H9 (cell line): ENCODE measurements around the gene MKX. TPM values are rescaled to one million over a fixed set of nuclear protein-coding genes. Genes with fewer than 3 reads are reported as not detected.

ENCODE experiments used
- DNase-seq: peaks from one replicate; pipeline ENCODE4 v3.0.0-alpha.2; 2017
- H2AFZ ChIP-seq: one replicate; pipeline ENCODE4 v1.6.1; 2013; ENCODE audit warnings: mild to moderate bottlenecking, low read length, control low read depth, moderate library complexity
- H2AK5ac ChIP-seq: 2 replicates; pipeline ENCODE4 v1.6.1; 2013; ENCODE audit warnings: low read length, control low read depth, mixed read lengths; ENCODE audit not compliant: insufficient read length
- H2BK120ac ChIP-seq: one replicate; pipeline ENCODE4 v1.6.1; 2013; ENCODE audit warnings: low read depth, mild to moderate bottlenecking, low read length, control low read depth, inconsistent platforms; ENCODE audit not compliant: poor library complexity, severe bottlenecking
- H2BK12ac ChIP-seq: 2 replicates; pipeline ENCODE4 v1.6.1; 2013; ENCODE audit warnings: low read length, control low read depth, mixed read lengths, low read depth; ENCODE audit not compliant: insufficient read length
- H2BK15ac ChIP-seq: 2 replicates; pipeline ENCODE4 v1.6.1; 2013; ENCODE audit warnings: low read depth, low read length, control low read depth
- H2BK20ac ChIP-seq: one replicate; pipeline ENCODE4 v1.6.1; 2013; ENCODE audit warnings: low read depth, mild to moderate bottlenecking, low read length, control low read depth, inconsistent platforms; ENCODE audit not compliant: poor library complexity, severe bottlenecking
- H2BK5ac ChIP-seq: 2 replicates; pipeline ENCODE4 v1.6.1; 2013; ENCODE audit warnings: low read length, control low read depth, mixed read lengths; ENCODE audit not compliant: insufficient read length
- H3K14ac ChIP-seq: 2 replicates; pipeline ENCODE4 v1.6.1; 2013; ENCODE audit warnings: low read length, control low read depth; ENCODE audit not compliant: insufficient read depth
- H3K18ac ChIP-seq: 2 replicates; pipeline ENCODE4 v1.6.1; 2013; ENCODE audit warnings: low read depth, mild to moderate bottlenecking, mixed read lengths, low read length, control low read depth; ENCODE audit not compliant: insufficient read length
- H3K23ac ChIP-seq: 2 replicates; pipeline ENCODE4 v1.6.1; 2013; ENCODE audit warnings: low read length, control low read depth, mixed read lengths, low read depth; ENCODE audit not compliant: insufficient read length
- H3K23me2 ChIP-seq: 2 replicates; pipeline ENCODE4 v1.6.1; 2013; ENCODE audit warnings: low read depth, mild to moderate bottlenecking, mixed read lengths, low read length, control low read depth; ENCODE audit not compliant: insufficient read length, poor library complexity, severe bottlenecking
- H3K27ac ChIP-seq: 2 replicates; pipeline ENCODE4 v1.5.1; 2013; ENCODE audit warnings: low read length, control low read depth, mixed read lengths, low read depth; ENCODE audit not compliant: insufficient read length
- H3K27me3 ChIP-seq: 2 replicates; pipeline ENCODE4 v1.6.1; 2013; ENCODE audit warnings: low read length, control low read depth, inconsistent platforms; ENCODE audit not compliant: insufficient read depth
- H3K4ac ChIP-seq: 2 replicates; pipeline ENCODE4 v1.6.1; 2013; ENCODE audit warnings: low read depth, mild to moderate bottlenecking, control low read depth, inconsistent platforms, low read length, moderate library complexity
- H3K4me1 ChIP-seq: 2 replicates; pipeline ENCODE4 v1.6.1; 2013; ENCODE audit warnings: low read length, control low read depth, inconsistent platforms; ENCODE audit not compliant: insufficient read depth
- H3K4me2 ChIP-seq: 2 replicates; pipeline ENCODE4 v1.6.1; 2013; ENCODE audit warnings: low read length, control low read depth, mixed read lengths; ENCODE audit not compliant: insufficient read length, insufficient read depth
- H3K56ac ChIP-seq: 2 replicates; pipeline ENCODE4 v1.6.1; 2013; ENCODE audit warnings: low read depth, mild to moderate bottlenecking, mixed read lengths, low read length, control low read depth; ENCODE audit not compliant: insufficient read length
- H3K79me1 ChIP-seq: 2 replicates; pipeline ENCODE4 v1.6.1; 2013; ENCODE audit warnings: low read depth, mild to moderate bottlenecking, moderate library complexity, low read length, control low read depth, inconsistent platforms; ENCODE audit not compliant: insufficient read depth, poor library complexity, severe bottlenecking
- H3K79me2 ChIP-seq: 2 replicates; pipeline ENCODE4 v1.6.1; 2013; ENCODE audit warnings: low read length, control low read depth, inconsistent platforms; ENCODE audit not compliant: insufficient read depth
- H3K9ac ChIP-seq: 2 replicates; pipeline ENCODE4 v1.6.1; 2013; ENCODE audit warnings: low read length, control low read depth, mixed read lengths; ENCODE audit not compliant: insufficient read length; ENCODE audit errors: extremely low read depth
- H3K9me3 ChIP-seq: one replicate; pipeline ENCODE4 v1.6.1; 2013; ENCODE audit warnings: low read depth, low read length, inconsistent platforms; ENCODE audit not compliant: control insufficient read depth
- H3T11ph ChIP-seq: one replicate; pipeline ENCODE4 v1.6.1; 2013; ENCODE audit warnings: mild to moderate bottlenecking, low read length, control low read depth, inconsistent platforms
- H4K20me1 ChIP-seq: one replicate; pipeline ENCODE4 v1.6.1; 2013; ENCODE audit not compliant: control insufficient read depth, insufficient read length, insufficient read depth
- H4K5ac ChIP-seq: 2 replicates; pipeline ENCODE4 v1.6.1; 2013; ENCODE audit warnings: low read depth, mild to moderate bottlenecking, mixed read lengths, low read length, control low read depth; ENCODE audit not compliant: insufficient read length
- H4K8ac ChIP-seq: replicated peaks from 2 replicates; pipeline ENCODE4 v1.6.1; 2013; ENCODE audit warnings: low read length, control low read depth, mixed read lengths, low read depth; ENCODE audit not compliant: insufficient read length
- H4K91ac ChIP-seq: 2 replicates; pipeline ENCODE4 v1.6.1; 2013; ENCODE audit warnings: low read depth, mild to moderate bottlenecking, moderate library complexity, mixed read lengths, low read length, control low read depth; ENCODE audit not compliant: insufficient read length
- H3K27ac Mint-ChIP-seq, 3 experiments: 2 replicates in 2 of 3; 3 replicates in 1 of 3; pipeline ENCODE4 v1.8.0; 2020 to 2021; ENCODE audit warnings: mixed read lengths in 3 of 3, mild to moderate bottlenecking in 1 of 3, moderate library complexity in 1 of 3
- H3K27me3 Mint-ChIP-seq: 2 replicates; pipeline ENCODE4 v1.8.0; 2021; ENCODE audit warnings: low read depth, mild to moderate bottlenecking, moderate library complexity, mixed read lengths
- H3K36me3 Mint-ChIP-seq, 3 experiments: 2 replicates in 2 of 3; 3 replicates in 1 of 3; pipeline ENCODE4 v1.8.0; 2020 to 2021; ENCODE audit warnings: low read depth in 3 of 3, mixed read lengths in 3 of 3; ENCODE audit not compliant: insufficient read depth in 1 of 3
- H3K4me1 Mint-ChIP-seq, 2 experiments: 2 replicates each; pipeline ENCODE4 v1.8.0; 2020; ENCODE audit warnings: mixed read lengths in 2 of 2
- H3K4me3 Mint-ChIP-seq, 2 experiments: 2 replicates in 1 of 2; 3 replicates in 1 of 2; pipeline ENCODE4 v1.8.0; 2020 to 2021; ENCODE audit warnings: mild to moderate bottlenecking in 2 of 2, mixed read lengths in 2 of 2, moderate library complexity in 1 of 2
- H3K9me3 Mint-ChIP-seq, 2 experiments: 2 replicates in 1 of 2; 3 replicates in 1 of 2; pipeline ENCODE4 v1.8.0; 2020; ENCODE audit warnings: mild to moderate bottlenecking in 2 of 2, mixed read lengths in 2 of 2, moderate library complexity in 1 of 2
- total RNA-seq: library from RNA; stranded (reverse); gene quantifications from 2 replicates; pipeline ENCODE4 v1.2.1, GENCODE V29; 2021
- TF ChIP-seq, protein P1 (sequence below): fragments of 200-600 bp; sonication (generic); conservative IDR thresholded peaks from 3 replicates; pipeline ENCODE4 v1.8.0; 2021; ENCODE audit warnings: antibody characterized with exemption, mild to moderate bottlenecking

The MKX gene
- total RNA-seq, 1 experiment from 2014 or later, result 0.46 TPM

- H2BK12ac ChIP-seq, result no peak overlapping the region
- no peaks in the 10 kb centered on the region for H4K20me1 ChIP-seq
- no peaks in the 10 kb centered on the region for H3K4me1 ChIP-seq
- H3K56ac ChIP-seq, result no peak overlapping the region
- H4K5ac ChIP-seq, result no peak overlapping the region
- no peak overlapping the region for H3K4me2 ChIP-seq
- no peak overlapping the region for H3K18ac ChIP-seq
- no peak overlapping the region for H3T11ph ChIP-seq
- no peaks in the 10 kb centered on the region for H3K9me3 ChIP-seq
- no peaks in the 10 kb centered on the region for H3K79me1 ChIP-seq
- no peak overlapping the region for H2BK120ac ChIP-seq
- H3K9ac ChIP-seq, result no peak overlapping the region
- Mint-ChIP-seq H3K4me1 (no peaks in the 10 kb centered on the region), H3K36me3 (no peaks in the 10 kb centered on the region), H3K9me3 (no peaks in the 10 kb centered on the region), H3K27ac (no peak overlapping the region), H3K4me3 (no peak overlapping the region), H3K27me3 (no peaks in the 10 kb centered on the region)
- no peak overlapping the region for H3K27ac ChIP-seq
- no peak overlapping the region for H4K91ac ChIP-seq
- H2AFZ ChIP-seq, result no peak overlapping the region
- H2BK5ac ChIP-seq, result no peak overlapping the region
- no peak for DNase-seq
- no peak overlapping the region for H2BK15ac ChIP-seq
- H2BK20ac ChIP-seq, result no peak overlapping the region
- no peaks in the 10 kb centered on the region for H3K23me2 ChIP-seq
- H3K4ac ChIP-seq, result no peak overlapping the region
- no peak overlapping the region for H3K14ac ChIP-seq
- TF ChIP-seq, protein P1, sequence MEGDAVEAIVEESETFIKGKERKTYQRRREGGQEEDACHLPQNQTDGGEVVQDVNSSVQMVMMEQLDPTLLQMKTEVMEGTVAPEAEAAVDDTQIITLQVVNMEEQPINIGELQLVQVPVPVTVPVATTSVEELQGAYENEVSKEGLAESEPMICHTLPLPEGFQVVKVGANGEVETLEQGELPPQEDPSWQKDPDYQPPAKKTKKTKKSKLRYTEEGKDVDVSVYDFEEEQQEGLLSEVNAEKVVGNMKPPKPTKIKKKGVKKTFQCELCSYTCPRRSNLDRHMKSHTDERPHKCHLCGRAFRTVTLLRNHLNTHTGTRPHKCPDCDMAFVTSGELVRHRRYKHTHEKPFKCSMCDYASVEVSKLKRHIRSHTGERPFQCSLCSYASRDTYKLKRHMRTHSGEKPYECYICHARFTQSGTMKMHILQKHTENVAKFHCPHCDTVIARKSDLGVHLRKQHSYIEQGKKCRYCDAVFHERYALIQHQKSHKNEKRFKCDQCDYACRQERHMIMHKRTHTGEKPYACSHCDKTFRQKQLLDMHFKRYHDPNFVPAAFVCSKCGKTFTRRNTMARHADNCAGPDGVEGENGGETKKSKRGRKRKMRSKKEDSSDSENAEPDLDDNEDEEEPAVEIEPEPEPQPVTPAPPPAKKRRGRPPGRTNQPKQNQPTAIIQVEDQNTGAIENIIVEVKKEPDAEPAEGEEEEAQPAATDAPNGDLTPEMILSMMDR, result no peak
- H3K23ac ChIP-seq, result no peak overlapping the region
- H4K8ac ChIP-seq, result no peak overlapping the region
- no peaks in the 10 kb centered on the region for H3K79me2 ChIP-seq
- no peak overlapping the region for H2AK5ac ChIP-seq
- no peaks in the 10 kb centered on the region for H3K27me3 ChIP-seq
Measured at GRCh38 chr10:27673065-27673464, 72.6 kb downstream of the MKX start.
